Measurements from ENCODE around the gene ASTN2. TPM values are rescaled to one million over a fixed set of nuclear protein-coding genes. Genes with fewer than 3 reads are reported as not detected.

Gene ASTN2
- total and polyA plus RNA-seq, 12 donors = 1.9 to 11.1 (median 4.0) TPM

GRCh38 chr9:117460743-117461142 is 45.9 kb upstream of the ASTN2 start:
- H3K36me3 ChIP-seq = no peaks in the 10 kb centered on the region
- 79 to 84% methylated on average over 3 of the region's 3 CpGs for WGBS, 2 donors
- intact Hi-C loops (cut with DNase I) = no loop called here
- DNase-seq (no peak), ATAC-seq (no peak)
- H3K9me3 ChIP-seq = no peaks in the 10 kb centered on the region
- H3K4me3 ChIP-seq = no peak overlapping the region
- no peak for TF ChIP-seq CTCF (IDR thresholded peaks at IDR 0.05)
- H3K27me3 ChIP-seq = peaks cover 0 to 16% (median 3%) of the 10 kb centered on the region in 7 donors
- no peak overlapping the region for H3K27ac ChIP-seq
- no peaks in the 10 kb centered on the region for H3K4me1 ChIP-seq

GRCh38 chr9:117459913-117460312 is 45.1 kb upstream of the ASTN2 start:
- ATAC-seq (no peak), DNase-seq (no peak)
- no peak for TF ChIP-seq CTCF (IDR thresholded peaks at IDR 0.05)
- no peak overlapping the region for H3K27ac ChIP-seq
- H3K4me3 ChIP-seq = no peak overlapping the region
- H3K4me1 ChIP-seq = no peaks in the 10 kb centered on the region
- no peaks in the 10 kb centered on the region for H3K9me3 ChIP-seq
- H3K36me3 ChIP-seq = no peaks in the 10 kb centered on the region
- peaks cover 0 to 22% (median 4%) of the 10 kb centered on the region in 7 donors for H3K27me3 ChIP-seq
- intact Hi-C loops (cut with DNase I) = no loop called here

- no peak overlapping the region for H3K4me3 ChIP-seq
- no peak overlapping the region for H3K27ac ChIP-seq
- peaks cover 0 to 30% (median 6%) of the 10 kb centered on the region in 7 donors for H3K27me3 ChIP-seq
- no peaks in the 10 kb centered on the region for H3K9me3 ChIP-seq
- ATAC-seq = no peak
- no peak for DNase-seq
- intact Hi-C loops (cut with DNase I) = no loop called here
- H3K36me3 ChIP-seq = no peaks in the 10 kb centered on the region
- no peaks in the 10 kb centered on the region for H3K4me1 ChIP-seq
- WGBS, 2 donors = 83% methylated on average over 3 of the region's 3 CpGs
- TF ChIP-seq CTCF (IDR thresholded peaks at IDR 0.05) = no peak
These were observed 43.2 kb upstream of the ASTN2 start for GRCh38 chr9:117458066-117458465.

GRCh38 chr9:117454711-117455110 is 39.9 kb upstream of the ASTN2 start:
- no peak for DNase-seq
- H3K36me3 ChIP-seq = no peaks in the 10 kb centered on the region
- no peak for TF ChIP-seq CTCF (IDR thresholded peaks at IDR 0.05)
- H3K9me3 ChIP-seq = no peaks in the 10 kb centered on the region
- H3K4me1 ChIP-seq = no peaks in the 10 kb centered on the region
- H3K27me3 ChIP-seq = peaks cover 0 to 31% (median 8%) of the 10 kb centered on the region in 7 donors
- no peak for ATAC-seq
- H3K27ac ChIP-seq = no peak overlapping the region
- H3K4me3 ChIP-seq = no peak overlapping the region
- intact Hi-C loops (cut with DNase I) = no loop called here

- DNase-seq (no peak), ATAC-seq (no peak)
- TF ChIP-seq CTCF (IDR thresholded peaks at IDR 0.05) = no peak
- no peak overlapping the region for H3K27ac ChIP-seq
- peaks cover 0 to 31% (median 8%) of the 10 kb centered on the region in 7 donors for H3K27me3 ChIP-seq
- no peaks in the 10 kb centered on the region for H3K4me1 ChIP-seq
- WGBS, 2 donors = 80 to 87% methylated on average over 1 of the region's 1 CpG
- no peak overlapping the region for H3K4me3 ChIP-seq
- H3K36me3 ChIP-seq = no peaks in the 10 kb centered on the region
- no peaks in the 10 kb centered on the region for H3K9me3 ChIP-seq
- intact Hi-C loops (cut with DNase I) = no loop called here
These were observed 38.9 kb upstream of the ASTN2 start for GRCh38 chr9:117453737-117454136.
